Progenitor cell of endocrine pancreas (in vitro differentiated cells): ENCODE measurements around the gene MMAB. TPM values are rescaled to one million over a fixed set of nuclear protein-coding genes. Genes with fewer than 3 reads are reported as not detected.

Source experiments
- DNase-seq: peaks from one replicate; pipeline ENCODE4 v3.0.0; 2021; ENCODE audit warnings: low spot score; ENCODE audit not compliant: unreplicated experiment
- H3K27ac Mint-ChIP-seq: 2 replicates; pipeline ENCODE4 v1.8.0; 2021; ENCODE audit warnings: mild to moderate bottlenecking, moderate library complexity, mixed read lengths
- H3K27me3 Mint-ChIP-seq: 2 replicates; pipeline ENCODE4 v1.8.0; 2021; ENCODE audit warnings: mixed read lengths
- H3K36me3 Mint-ChIP-seq: 2 replicates; pipeline ENCODE4 v1.8.0; 2022; ENCODE audit warnings: mixed read lengths; ENCODE audit not compliant: insufficient read depth
- H3K4me1 Mint-ChIP-seq: 2 replicates; pipeline ENCODE4 v1.8.0; 2021; ENCODE audit warnings: low read depth, mixed read lengths
- H3K4me3 Mint-ChIP-seq: 2 replicates; pipeline ENCODE4 v1.8.0; 2021; ENCODE audit warnings: low read depth, mild to moderate bottlenecking, moderate library complexity, mixed read lengths
- H3K9me3 Mint-ChIP-seq: 2 replicates; pipeline ENCODE4 v1.8.0; 2021; ENCODE audit warnings: low read depth, mixed read lengths
- CTCF ChIP-seq: fragments of 200-600 bp; sonication (generic); IDR thresholded peaks from one replicate; pipeline ENCODE4 v1.5.0; 2021; ENCODE audit warnings: antibody characterized with exemption, mild to moderate bottlenecking; ENCODE audit not compliant: unreplicated experiment
- total RNA-seq: library from RNA; stranded (reverse); gene quantifications from 2 replicates; pipeline ENCODE4 v1.2.1, GENCODE V29; 2021

Gene MMAB
- total RNA-seq, 1 donor from 2014 or later: 35.3 TPM

GRCh38 chr12:109544955-109545531 is 28.3 kb downstream of the MMAB start:
- Mint-ChIP-seq H3K36me3 (no peaks in the 10 kb centered on the region), H3K9me3 (no peaks in the 10 kb centered on the region), H3K4me1 (peaks cover 4% of the 10 kb centered on the region), H3K27ac (no peak overlapping the region), H3K27me3 (peaks cover 30% of the 10 kb centered on the region), H3K4me3 (no peak overlapping the region)
- TF ChIP-seq CTCF: no peak
- no peak for DNase-seq

- Mint-ChIP-seq H3K36me3 (no peaks in the 10 kb centered on the region), H3K4me3 (no peak overlapping the region), H3K9me3 (no peaks in the 10 kb centered on the region), H3K27me3 (peaks cover 12% of the 10 kb centered on the region), H3K4me1 (no peaks in the 10 kb centered on the region), H3K27ac (no peak overlapping the region)
- no peak for TF ChIP-seq CTCF
- no peak for DNase-seq
Observed at GRCh38 chr12:109542876-109543275, 30.4 kb downstream of the MMAB start.

GRCh38 chr12:109542014-109542413 is 31.3 kb downstream of the MMAB start:
- no peaks in the 10 kb centered on the region for H3K4me1 Mint-ChIP-seq
- TF ChIP-seq CTCF: no peak
- H3K27me3 Mint-ChIP-seq: peaks cover 3% of the 10 kb centered on the region
- no peak overlapping the region for H3K27ac Mint-ChIP-seq
- DNase-seq: no peak
- H3K9me3 Mint-ChIP-seq: no peaks in the 10 kb centered on the region
- H3K36me3 Mint-ChIP-seq: no peaks in the 10 kb centered on the region
- no peak overlapping the region for H3K4me3 Mint-ChIP-seq

GRCh38 chr12:109541413-109541726 is 31.9 kb downstream of the MMAB start:
- no peaks in the 10 kb centered on the region for H3K9me3 Mint-ChIP-seq
- no peak for DNase-seq
- TF ChIP-seq CTCF: no peak

GRCh38 chr12:109540526-109541412 is 32.5 kb downstream of the MMAB start:
- Mint-ChIP-seq H3K9me3 (no peaks in the 10 kb centered on the region), H3K27ac (no peak overlapping the region), H3K4me3 (no peak overlapping the region), H3K36me3 (peaks cover 3% of the 10 kb centered on the region), H3K4me1 (no peaks in the 10 kb centered on the region), H3K27me3 (no peaks in the 10 kb centered on the region)
- DNase-seq: no peak
- no peak for TF ChIP-seq CTCF

More at GRCh38 chr12:109541413-109541726, 31.9 kb downstream of the MMAB start:
- Mint-ChIP-seq H3K27ac (peak overlapping the region; percentile 45), H3K36me3 (peaks cover 2% of the 10 kb centered on the region), H3K27me3 (no peaks in the 10 kb centered on the region), H3K4me1 (no peaks in the 10 kb centered on the region), H3K4me3 (no peak overlapping the region)
